Uterus (tissue), 2 donors: Measurements from ENCODE around the gene UST.

ENCODE experiments used
- POLR2A ChIP-seq, 2 donors: fragments of 450-650 bp; IDR thresholded peaks; one replicate each; pipeline ENCODE4 v1.6.1; 2016; ENCODE audit warnings: antibody characterized with exemption in 2 of 2, mild to moderate bottlenecking in 1 of 2, moderate library complexity in 1 of 2
- TF ChIP-seq, protein P1 (sequence below), 4 experiments: fragments of 200-600 bp in 2 of 4; fragments of 450-650 bp in 2 of 4; sonication (generic) in 2 of 4; IDR thresholded peaks; one replicate each; pipeline ENCODE4 v1.5.1; 2016 to 2019; ENCODE audit warnings: antibody characterized with exemption in 4 of 4, mild to moderate bottlenecking in 2 of 4, moderate library complexity in 1 of 4

DNA sequence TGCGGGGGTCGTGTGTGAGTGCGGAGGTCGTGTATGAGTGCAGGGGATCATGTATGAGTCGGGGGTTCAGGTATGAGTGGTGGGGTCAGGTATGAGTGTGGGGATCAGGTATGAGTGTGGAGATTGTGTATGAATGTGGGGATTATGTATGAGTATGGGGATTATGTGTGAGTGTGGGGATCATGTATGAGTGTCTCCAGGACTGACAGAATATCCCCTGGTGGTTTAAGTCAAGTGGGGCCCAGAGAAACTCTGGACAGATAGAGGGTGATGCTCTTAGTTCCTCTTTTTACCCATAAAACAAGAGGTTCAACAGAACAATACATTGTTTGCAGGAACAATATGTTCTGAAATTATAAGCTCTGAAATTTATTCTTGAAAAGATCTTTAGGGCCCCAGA lies 131.9 kb downstream of the UST start:
- no peak for TF ChIP-seq POLR2A (IDR thresholded peaks at IDR 0.05)
- TF ChIP-seq, protein P1, sequence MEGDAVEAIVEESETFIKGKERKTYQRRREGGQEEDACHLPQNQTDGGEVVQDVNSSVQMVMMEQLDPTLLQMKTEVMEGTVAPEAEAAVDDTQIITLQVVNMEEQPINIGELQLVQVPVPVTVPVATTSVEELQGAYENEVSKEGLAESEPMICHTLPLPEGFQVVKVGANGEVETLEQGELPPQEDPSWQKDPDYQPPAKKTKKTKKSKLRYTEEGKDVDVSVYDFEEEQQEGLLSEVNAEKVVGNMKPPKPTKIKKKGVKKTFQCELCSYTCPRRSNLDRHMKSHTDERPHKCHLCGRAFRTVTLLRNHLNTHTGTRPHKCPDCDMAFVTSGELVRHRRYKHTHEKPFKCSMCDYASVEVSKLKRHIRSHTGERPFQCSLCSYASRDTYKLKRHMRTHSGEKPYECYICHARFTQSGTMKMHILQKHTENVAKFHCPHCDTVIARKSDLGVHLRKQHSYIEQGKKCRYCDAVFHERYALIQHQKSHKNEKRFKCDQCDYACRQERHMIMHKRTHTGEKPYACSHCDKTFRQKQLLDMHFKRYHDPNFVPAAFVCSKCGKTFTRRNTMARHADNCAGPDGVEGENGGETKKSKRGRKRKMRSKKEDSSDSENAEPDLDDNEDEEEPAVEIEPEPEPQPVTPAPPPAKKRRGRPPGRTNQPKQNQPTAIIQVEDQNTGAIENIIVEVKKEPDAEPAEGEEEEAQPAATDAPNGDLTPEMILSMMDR (IDR thresholded peaks at IDR 0.05): no peak
